Right ventricle myocardium superior (tissue), 1 donor: ENCODE data around the gene POMT1. TPM values are rescaled to one million over a fixed set of nuclear protein-coding genes. Genes with fewer than 3 reads are reported as not detected.
"Not testable (repeated sequence)": the region's sequence is repeated elsewhere in the genome, so short reads cannot be mapped to it uniquely, and the experiment has no call there.

Experiments
- ATAC-seq: fragments of 200-7000 bp; cut with Tn5 transposase; one replicate; pipeline ENCODE4 v1.9.1; 2020; ENCODE audit warnings: mild to moderate bottlenecking; ENCODE audit not compliant: poor library complexity
- DNase-seq: peaks from one replicate; pipeline ENCODE4 v3.0.0-alpha.2; 2020
- intact Hi-C: fragments of 100-400 bp; cut with DNase I; formaldehyde crosslinking; loops from one replicate; pipeline ENCODE4 v1.11.2; 2022
- long read RNA-seq: library from polyadenylated mRNA; unstranded; transcript quantifications from one replicate; pipeline ENCODE4 v2.0.0, GENCODE V29; 2021
- total RNA-seq: library from RNA; stranded (reverse); fragmentation: NEBNext Ultra II Directional; extraction: Animal tissue kit (Norgen Biotek cat#: 25700); gene quantifications from one replicate; pipeline ENCODE4 v1.2.1, GENCODE V29; 2021
- donor health status: DM: no; HTN: yes; CAD: no; lungs with severe emphysema.

POMT1 gene
- 21.8 TPM for total RNA-seq
- long read RNA-seq, transcript POMT1-203 (20 exons, 3,123 nt): minor isoform, 8 of 79 reads
- long read RNA-seq, transcript POMT1-204 (20 exons, 3,038 nt): major isoform, 20 of 79 reads
- long read RNA-seq, transcript POMT1-201 (19 exons, 2,912 nt): minor isoform, 8 of 79 reads
- long read RNA-seq, partial matches to known transcripts: 14 of 79 reads
- long read RNA-seq, other reads (novel, unspliced or antisense): 23 of 79 reads

GRCh38 chr9:131502781-131503625, at the start of gene POMT1:
TSS of gene POMT1 (plus strand) at chr9:131502918. CDS start at chr9:131504219, 1,301 bp downstream.
- DNase-seq: peak; percentile 93
- peak; percentile 97 for ATAC-seq
- intact Hi-C loops: no loop called here

GRCh38 chr9:131454028-131454427, 48.7 kb upstream of the POMT1 start:
- ATAC-seq (no peak), DNase-seq (no peak)
- intact Hi-C loops: no loop called here

DNA sequence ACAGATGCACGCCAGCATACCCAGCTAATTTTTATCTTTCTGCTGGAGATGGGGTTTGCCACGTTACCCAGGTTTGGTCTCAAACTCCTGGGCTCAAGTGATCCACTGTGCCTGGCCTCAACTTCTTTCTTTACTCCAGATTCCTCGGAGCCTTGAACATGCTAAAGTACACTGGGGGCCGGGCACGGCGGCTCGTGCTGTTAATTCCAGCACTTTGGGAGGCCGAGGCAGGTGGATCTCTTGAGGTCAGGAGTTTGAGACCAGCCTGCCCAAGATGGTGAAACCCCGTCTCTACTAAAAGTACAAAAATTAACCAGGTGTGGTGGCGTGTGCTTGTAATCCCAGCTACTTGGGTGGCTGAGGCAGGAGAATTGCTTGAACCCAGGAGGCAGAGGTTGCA, 47.1 kb upstream of the POMT1 start:
- not testable (repeated sequence) for DNase-seq

DNA sequence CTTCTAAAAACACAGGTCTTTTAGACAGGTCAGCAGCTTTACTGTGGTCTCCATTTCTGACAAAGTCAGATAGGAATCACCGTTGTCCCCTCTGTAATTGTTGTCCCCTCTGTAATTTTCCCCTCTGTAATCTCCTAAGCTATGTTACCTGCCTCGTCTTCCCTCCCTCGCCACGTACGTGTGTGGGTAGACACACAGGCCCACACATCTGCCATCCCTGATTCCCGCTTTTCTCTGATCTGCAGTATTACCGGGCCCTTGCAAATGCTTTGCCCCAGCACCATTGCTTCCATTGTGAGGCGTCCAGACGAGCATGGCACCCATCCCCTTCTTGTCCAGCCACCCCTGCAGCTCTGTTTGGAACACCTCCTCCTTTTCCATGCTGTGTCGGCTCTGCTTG, 45.0 kb upstream of the POMT1 start:
- DNase-seq (no peak), ATAC-seq (no peak)
- intact Hi-C loops: no loop called here

More for the DNA sequence above, 47.1 kb upstream of the POMT1 start:
- ATAC-seq, intact Hi-C loops: not testable (repeated sequence)

GRCh38 chr9:131459056-131459455, 43.7 kb upstream of the POMT1 start:
- intact Hi-C loops: no loop called here
- no peak for DNase-seq

GRCh38 chr9:131461166-131461565, 41.6 kb upstream of the POMT1 start:
- ATAC-seq: no peak

More at GRCh38 chr9:131459056-131459455, 43.7 kb upstream of the POMT1 start:
- ATAC-seq: no peak

GRCh38 chr9:131464354-131465000, 38.2 kb upstream of the POMT1 start:
- intact Hi-C loops: no loop called here
- DNase-seq (no peak), ATAC-seq (no peak)

More at GRCh38 chr9:131461166-131461565, 41.6 kb upstream of the POMT1 start:
- intact Hi-C loops: no loop called here
- DNase-seq: no peak

DNA sequence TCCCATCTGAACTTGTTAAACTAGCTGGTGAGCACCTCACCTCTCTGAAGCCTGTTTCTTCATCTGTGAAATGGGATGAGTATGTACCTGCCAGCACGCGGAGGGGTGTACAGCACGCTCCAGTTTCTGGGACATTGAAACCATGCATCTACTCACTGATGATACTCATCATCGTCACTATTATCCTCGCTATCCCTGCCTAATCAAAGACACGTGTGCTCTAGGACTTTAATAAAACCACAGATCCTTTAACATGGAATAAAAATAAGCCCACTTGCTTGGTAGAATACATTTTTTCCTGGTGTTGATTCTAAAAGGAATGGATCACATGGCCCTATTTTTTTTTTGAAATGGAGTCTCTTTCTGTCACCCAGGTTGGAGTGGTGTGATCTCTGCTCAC, 37.3 kb upstream of the POMT1 start:
- intact Hi-C loops: no loop called here
- DNase-seq (no peak), ATAC-seq (no peak)

DNA sequence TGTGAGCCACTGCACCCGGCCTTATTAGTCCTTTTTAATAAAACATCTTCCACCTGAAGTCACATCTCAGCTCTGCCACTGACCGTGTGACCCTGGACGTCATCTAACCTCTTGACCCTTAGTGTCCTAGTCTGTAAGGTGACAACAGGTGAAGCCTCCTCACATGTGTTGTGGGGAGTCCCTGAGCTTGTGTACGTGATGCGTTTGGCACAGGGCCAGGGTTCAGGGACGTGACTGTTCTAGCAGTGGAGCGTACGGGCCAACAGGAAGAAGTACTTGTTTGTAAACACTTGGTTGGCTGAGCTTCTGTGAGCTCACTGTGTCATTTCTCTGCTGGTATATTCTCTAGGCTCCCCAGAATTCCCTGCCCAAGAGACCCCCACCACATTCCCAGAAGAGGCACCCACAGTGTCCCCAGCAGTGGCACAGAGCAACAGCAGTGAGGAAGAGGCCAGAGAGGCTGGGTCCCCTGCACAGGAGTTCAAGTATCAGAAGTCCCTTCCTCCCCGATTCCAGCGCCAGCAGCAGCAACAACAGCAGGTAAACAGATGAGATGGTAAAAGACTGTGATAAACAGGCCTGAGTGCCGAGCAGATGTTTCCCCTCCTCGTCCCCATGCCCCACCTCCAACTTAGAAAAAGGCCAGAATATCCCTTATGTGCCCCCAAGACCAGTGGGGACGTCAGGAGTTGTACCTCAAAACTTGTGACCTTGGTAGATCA, 35.3 kb upstream of the POMT1 start:
- peak; percentile 23 for ATAC-seq
- no peak for DNase-seq
- intact Hi-C loops: no loop called here

- no peak for ATAC-seq
These were observed 34.7 kb upstream of the POMT1 start for GRCh38 chr9:131468031-131468430.

GRCh38 chr9:131469356-131469755, 33.4 kb upstream of the POMT1 start:
- DNase-seq: no peak
- intact Hi-C loops: no loop called here
- no peak for ATAC-seq

More at GRCh38 chr9:131468031-131468430, 34.7 kb upstream of the POMT1 start:
- intact Hi-C loops: no loop called here
- DNase-seq: no peak

DNA sequence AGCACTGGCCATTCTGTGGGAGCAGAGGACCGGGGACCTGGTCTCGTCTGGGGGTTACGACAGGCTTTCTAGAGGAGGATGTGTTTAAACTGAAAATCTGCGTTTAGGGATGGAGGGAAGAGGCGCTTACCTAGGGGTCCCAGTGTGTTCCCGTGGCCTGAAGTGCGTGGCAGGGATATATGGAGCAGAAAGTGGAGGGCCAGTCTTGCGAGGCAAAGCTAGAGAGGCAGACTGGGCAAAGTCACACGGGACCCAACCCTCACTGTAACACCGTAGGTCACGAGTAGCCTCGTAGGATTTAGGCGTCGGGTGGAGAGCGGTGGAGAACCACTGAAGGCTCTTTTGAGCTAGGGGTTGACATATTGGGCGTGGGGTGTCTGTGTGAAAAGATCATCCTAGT, 32.8 kb upstream of the POMT1 start:
- DNase-seq: no peak
- intact Hi-C loops: loop anchor here (10.0 kb wide), 1 partner anchor 95 kb away; no protein-coding TSS in a partner anchor
- no peak for ATAC-seq

DNA sequence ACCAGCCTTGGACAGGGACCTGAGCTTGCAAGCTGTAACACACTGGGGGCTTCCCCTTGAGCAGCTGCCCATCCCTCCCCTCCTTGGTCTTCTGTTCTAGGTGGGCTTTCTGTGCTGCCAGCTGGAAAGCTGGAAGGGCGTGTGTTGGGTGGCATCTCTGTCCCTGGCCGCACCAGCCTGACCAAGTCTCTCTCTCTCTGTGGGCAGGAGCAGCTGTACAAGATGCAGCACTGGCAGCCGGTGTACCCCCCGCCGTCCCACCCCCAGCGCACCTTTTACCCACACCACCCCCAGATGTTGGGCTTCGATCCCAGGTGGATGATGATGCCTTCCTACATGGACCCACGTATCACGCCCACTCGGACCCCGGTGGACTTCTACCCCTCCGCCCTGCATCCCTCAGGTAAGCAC, 32.1 kb upstream of the POMT1 start:
- ATAC-seq: no peak
- intact Hi-C loops: loop anchor here (10.0 kb wide), 1 partner anchor 96 kb away; no protein-coding TSS in a partner anchor
- no peak for DNase-seq

DNA sequence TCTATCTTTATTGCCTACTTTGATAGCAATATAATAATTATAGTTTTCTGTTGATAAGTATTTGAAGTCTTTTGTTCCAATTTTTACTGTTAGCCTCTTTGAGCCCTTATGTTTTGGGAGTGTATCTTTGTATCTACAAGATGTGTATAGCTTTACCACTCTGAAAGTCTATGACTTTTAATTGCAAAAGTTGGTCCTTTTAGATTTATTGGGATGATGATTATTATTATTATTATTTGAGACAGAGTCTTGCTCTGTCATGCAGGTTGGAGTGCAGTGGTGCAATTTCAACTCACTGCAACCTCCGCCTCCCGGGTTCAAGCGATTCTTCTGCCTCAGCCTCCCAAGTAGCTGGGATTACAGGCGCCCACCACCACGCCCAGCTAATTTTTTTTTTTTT, 30.6 kb upstream of the POMT1 start:
- intact Hi-C loops: loop anchor here (10.0 kb wide), 1 partner anchor 97 kb away; no protein-coding TSS in a partner anchor
- ATAC-seq: not testable (repeated sequence)

GRCh38 chr9:131473198-131473885, 29.4 kb upstream of the POMT1 start:
- ATAC-seq: no peak
- DNase-seq: no peak
- intact Hi-C loops: loop anchor here (10.0 kb wide), 1 partner anchor 99 kb away; no protein-coding TSS in a partner anchor

More for the DNA sequence above, 30.6 kb upstream of the POMT1 start:
- not testable (repeated sequence) for DNase-seq

DNA sequence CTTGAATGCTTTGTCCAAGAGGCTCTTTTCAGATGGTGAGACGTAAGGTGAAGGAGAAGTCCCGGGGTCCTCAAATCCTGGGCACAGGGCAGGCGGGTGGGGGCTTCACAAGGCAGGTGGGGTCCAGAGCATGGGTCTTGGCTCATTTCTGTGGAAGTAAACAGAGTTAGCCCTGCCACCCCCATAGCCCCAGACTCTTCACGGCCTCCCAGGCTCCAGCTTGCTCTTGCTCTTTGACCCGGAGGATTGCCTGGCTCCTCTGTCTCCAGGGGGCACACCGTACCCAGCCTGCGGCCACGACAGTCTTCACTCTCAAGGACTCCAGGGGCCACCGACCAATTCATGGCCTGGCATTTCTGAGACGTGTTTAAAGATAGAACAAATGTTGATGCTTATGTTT, 28.8 kb upstream of the POMT1 start:
- intact Hi-C loops: loop anchor here (10.0 kb wide), 1 partner anchor 99 kb away; no protein-coding TSS in a partner anchor
- no peak for DNase-seq
- ATAC-seq: no peak

DNA sequence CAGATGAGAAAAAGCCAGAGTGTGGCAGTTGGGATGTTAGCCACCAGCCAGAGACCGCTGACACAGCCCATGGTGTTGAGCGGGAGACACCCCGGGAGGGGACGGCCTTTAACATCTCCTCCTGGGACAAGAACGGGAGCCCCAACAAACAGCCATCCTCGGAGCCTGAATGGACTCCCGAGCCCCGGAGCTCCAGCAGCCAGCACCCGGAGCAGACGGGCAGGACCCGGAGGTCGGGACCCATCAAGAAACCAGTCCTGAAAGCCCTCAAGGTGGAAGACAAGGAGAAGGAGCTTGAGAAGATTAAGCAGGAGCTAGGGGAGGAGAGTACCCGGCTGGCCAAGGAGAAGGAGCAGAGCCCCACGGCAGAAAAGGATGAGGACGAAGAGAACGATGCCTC, 28.0 kb upstream of the POMT1 start:
- intact Hi-C loops: loop anchor here (10.0 kb wide), 1 partner anchor 100 kb away; no protein-coding TSS in a partner anchor
- DNase-seq (no peak), ATAC-seq (no peak)
